Colonic mucosa (tissue), 4 donors: ENCODE data around the gene SCD5. TPM values are rescaled to one million over a fixed set of nuclear protein-coding genes. Genes with fewer than 3 reads are reported as not detected.

ENCODE experiments used
- DNase-seq: peaks from one replicate; pipeline ENCODE4 v3.0.0-alpha.2; 2020
- H3K27ac ChIP-seq: fragments of 200-600 bp; one replicate; pipeline ENCODE4 v1.8.0; 2021
- H3K27me3 ChIP-seq: fragments of 200-600 bp; one replicate; pipeline ENCODE4 v1.8.0; 2021
- H3K36me3 ChIP-seq: fragments of 200-600 bp; one replicate; pipeline ENCODE4 v1.8.0; 2021
- H3K4me1 ChIP-seq: fragments of 200-600 bp; one replicate; pipeline ENCODE4 v1.8.0; 2021; ENCODE audit warnings: mild to moderate bottlenecking
- H3K4me3 ChIP-seq: fragments of 200-600 bp; one replicate; pipeline ENCODE4 v1.8.0; 2021
- H3K9ac ChIP-seq, 2 donors: one replicate each; pipeline ENCODE4 v1.7.0; 2013; ENCODE audit warnings: control low read depth in 2 of 2, low read depth in 2 of 2, low read length in 2 of 2
- H3K9me3 ChIP-seq: fragments of 200-600 bp; one replicate; pipeline ENCODE4 v1.8.0; 2021
- CTCF ChIP-seq: fragments of 200-600 bp; IDR thresholded peaks from one replicate; pipeline ENCODE4 v1.8.0; 2022; ENCODE audit warnings: antibody characterized with exemption, mild to moderate bottlenecking
- intact Hi-C: fragments of 100-400 bp; cut with DNase I; formaldehyde crosslinking; loops from one replicate; pipeline ENCODE4 v1.14.1; 2022
- total RNA-seq, 2 donors: library from RNA; stranded (reverse); fragmentation: NEBNext Ultra II Directional in 1 of 2; extraction: Animal tissue kit (Norgen Biotek cat#: 25700) in 1 of 2; gene quantifications; one replicate each; pipeline ENCODE4 v1.2.1, GENCODE V29; 2021
- donor health status: healthy.
- donor health status: DM: no; HTN: no; CAD: no.
- donor health status: DM: no; HTN: no; CAD: no.

The SCD5 gene
- total RNA-seq, 2 donors from 2014 or later = 2.8 to 4.4 TPM

GRCh38 chr4:82606622-82607021 lies 192.0 kb downstream of the SCD5 start:
- intact Hi-C loops = no loop called here

GRCh38 chr4:82604522-82604921 lies 194.1 kb downstream of the SCD5 start:
- Histone ChIP-seq H3K27me3 (no peaks in the 10 kb centered on the region), H3K27ac (no peak overlapping the region), H3K4me3 (no peak overlapping the region), H3K36me3 (no peaks in the 10 kb centered on the region), H3K9me3 (no peaks in the 10 kb centered on the region), H3K4me1 (no peaks in the 10 kb centered on the region), H3K9ac (no peak overlapping the region)
- no peak for TF ChIP-seq CTCF
- intact Hi-C loops = no loop called here
- no peak for DNase-seq

More at GRCh38 chr4:82606622-82607021, 192.0 kb downstream of the SCD5 start:
- DNase-seq = no peak
- Histone ChIP-seq H3K4me1 (no peaks in the 10 kb centered on the region), H3K9ac (no peak overlapping the region), H3K27me3 (no peaks in the 10 kb centered on the region), H3K4me3 (no peak overlapping the region), H3K27ac (no peak overlapping the region), H3K36me3 (no peaks in the 10 kb centered on the region), H3K9me3 (no peaks in the 10 kb centered on the region)
- TF ChIP-seq CTCF = no peak

- intact Hi-C loops = no loop called here
- Histone ChIP-seq H3K27ac (no peak overlapping the region), H3K9me3 (no peaks in the 10 kb centered on the region), H3K9ac (no peak overlapping the region), H3K4me1 (no peaks in the 10 kb centered on the region), H3K4me3 (no peak overlapping the region), H3K36me3 (no peaks in the 10 kb centered on the region), H3K27me3 (no peaks in the 10 kb centered on the region)
- no peak for TF ChIP-seq CTCF
- no peak for DNase-seq
These were observed 197.2 kb downstream of the SCD5 start for GRCh38 chr4:82601242-82602015.

- no peaks in the 10 kb centered on the region for H3K27me3 ChIP-seq
- no peaks in the 10 kb centered on the region for H3K36me3 ChIP-seq
- H3K4me3 ChIP-seq = no peak overlapping the region
- no peaks in the 10 kb centered on the region for H3K9me3 ChIP-seq
- H3K4me1 ChIP-seq = no peaks in the 10 kb centered on the region
- H3K27ac ChIP-seq = no peak overlapping the region
- DNase-seq = no peak
- TF ChIP-seq CTCF = no peak
- no peak overlapping the region for H3K9ac ChIP-seq
- intact Hi-C loops = no loop called here
These were observed 199.3 kb downstream of the SCD5 start for GRCh38 chr4:82599336-82599735.

- H3K36me3 ChIP-seq = no peaks in the 10 kb centered on the region
These were observed 204.1 kb downstream of the SCD5 start for GRCh38 chr4:82594456-82594855.

More at GRCh38 chr4:82594456-82594855, 204.1 kb downstream of the SCD5 start:
- H3K27me3 ChIP-seq = no peaks in the 10 kb centered on the region
- intact Hi-C loops = no loop called here
- TF ChIP-seq CTCF = no peak
- H3K4me1 ChIP-seq = no peaks in the 10 kb centered on the region
- H3K27ac ChIP-seq = no peak overlapping the region
- DNase-seq = no peak
- no peaks in the 10 kb centered on the region for H3K9me3 ChIP-seq
- no peak overlapping the region for H3K9ac ChIP-seq
- no peak overlapping the region for H3K4me3 ChIP-seq
